Inferior parietal cortex (tissue), 1 donor: Measurements from ENCODE around the gene CLCNKB.
"Not testable (repeated sequence)": the region's sequence is repeated elsewhere in the genome, so short reads cannot be mapped to it uniquely, and the experiment has no call there.

Experiments
- DNase-seq: peaks from one replicate; pipeline ENCODE4 v3.0.0-alpha.2; 2016; ENCODE audit errors: extremely low spot score

CLCNKB gene

DNA sequence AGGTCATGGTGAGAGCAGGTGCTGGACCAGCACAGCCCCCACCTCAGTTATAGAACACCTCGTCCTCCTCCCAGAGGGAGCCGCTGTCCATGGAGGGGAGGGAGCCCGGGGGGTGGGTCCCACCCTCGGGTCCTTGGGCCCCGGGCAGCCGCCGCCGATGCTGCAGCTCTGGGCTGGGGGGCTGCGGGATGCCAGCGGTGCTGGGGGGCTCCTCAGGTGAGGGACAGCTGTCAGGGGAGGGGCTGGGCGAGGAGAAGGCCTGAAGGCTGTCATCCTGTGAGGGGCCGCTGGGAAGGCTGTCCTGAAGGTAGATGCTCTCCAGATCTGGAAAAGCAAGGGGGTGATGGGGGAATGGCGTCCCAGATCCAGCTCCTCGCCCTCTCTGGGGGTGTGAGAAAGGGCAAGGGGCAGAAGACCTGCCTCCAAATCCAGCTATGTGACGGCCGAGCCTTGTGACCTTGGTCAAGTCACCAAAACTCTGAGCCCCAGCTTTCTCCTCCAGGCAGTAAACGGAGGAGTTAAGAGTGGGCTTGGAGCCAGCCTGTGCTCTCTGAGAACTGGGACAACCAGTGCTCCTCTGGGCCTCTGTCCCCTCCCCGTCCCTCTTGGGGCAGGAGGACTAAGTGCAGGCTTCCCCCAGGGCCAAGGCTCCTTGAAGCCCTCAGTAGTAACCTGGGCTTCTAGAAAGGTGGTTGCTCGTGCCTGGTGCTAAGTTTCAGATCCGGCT, 15.0 kb downstream of the CLCNKB start:
- not testable (repeated sequence) for DNase-seq

DNA sequence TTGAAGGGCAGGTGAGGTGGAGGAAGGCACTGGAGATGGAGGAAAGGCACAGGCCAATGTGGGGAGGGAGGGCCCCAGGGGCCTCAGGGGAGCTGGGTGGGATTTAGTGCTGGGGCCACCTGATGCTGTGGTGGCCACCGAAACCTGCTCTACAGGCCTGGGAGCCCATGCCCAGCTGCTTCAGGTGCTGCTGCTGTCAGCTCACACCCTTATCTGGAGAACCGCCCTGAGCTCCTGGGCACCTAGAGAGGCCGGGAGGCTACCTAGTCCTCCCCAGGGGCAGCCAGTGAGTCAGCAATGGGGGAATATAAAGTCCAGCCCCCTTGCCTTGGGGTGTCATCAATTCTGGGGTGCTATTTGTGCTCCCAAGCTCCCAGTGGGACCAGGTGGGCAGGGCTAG, 17.7 kb downstream of the CLCNKB start:
- DNase-seq: no peak

DNA sequence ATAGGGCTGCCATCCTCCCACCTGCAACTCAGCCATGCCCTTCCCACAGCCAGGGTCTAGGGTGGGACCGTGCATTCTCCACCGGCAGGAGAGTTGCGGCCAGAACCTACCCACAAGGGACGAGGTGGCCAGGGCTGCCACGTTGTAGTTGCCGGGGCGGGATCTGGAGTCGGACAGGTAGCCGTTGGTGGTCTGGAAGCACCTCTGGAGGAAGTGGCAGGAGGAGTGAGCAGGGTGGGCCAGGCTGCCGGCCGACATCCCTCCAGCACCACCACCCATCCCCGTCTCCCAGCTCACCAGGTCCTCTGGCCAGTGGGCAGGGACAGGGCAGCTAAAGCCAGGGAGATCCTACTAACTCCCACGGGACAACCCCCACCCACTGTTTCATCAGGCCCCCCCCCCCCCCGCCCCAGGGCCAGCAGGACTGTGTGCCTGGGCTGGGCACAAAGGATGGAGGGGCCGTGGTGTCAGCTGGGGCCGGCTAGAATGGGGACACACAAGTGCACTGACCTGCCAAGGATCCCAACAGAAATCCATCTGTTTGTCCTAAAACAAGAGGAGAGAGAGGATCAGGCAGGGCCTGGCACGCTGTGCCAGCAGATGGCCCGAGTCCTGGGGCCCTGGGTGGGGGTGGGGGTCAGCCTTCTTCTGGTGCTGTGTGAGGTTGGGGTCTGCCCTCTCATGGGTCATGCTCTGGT, 18.6 kb downstream of the CLCNKB start:
- DNase-seq: not testable (repeated sequence)

DNA sequence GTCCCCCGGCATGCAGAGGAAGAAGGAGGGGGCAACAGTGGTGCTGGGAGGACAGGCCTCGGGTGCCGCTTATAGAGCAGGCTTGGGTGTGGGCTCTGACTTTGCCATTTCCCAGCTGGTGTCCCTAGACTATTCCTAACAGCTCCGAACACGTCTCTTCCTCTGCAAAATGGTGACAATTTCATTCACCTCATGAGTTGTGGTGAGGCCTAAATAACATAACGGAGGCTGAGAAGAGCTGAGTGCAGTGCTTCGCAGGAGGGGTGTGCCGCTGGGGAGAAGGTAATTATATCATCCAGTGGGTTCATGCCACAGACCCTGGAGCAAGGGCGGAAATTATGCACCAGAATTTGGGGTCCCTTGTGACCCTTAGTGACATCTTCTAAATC, 19.1 kb downstream of the CLCNKB start:
- not testable (repeated sequence) for DNase-seq

DNA sequence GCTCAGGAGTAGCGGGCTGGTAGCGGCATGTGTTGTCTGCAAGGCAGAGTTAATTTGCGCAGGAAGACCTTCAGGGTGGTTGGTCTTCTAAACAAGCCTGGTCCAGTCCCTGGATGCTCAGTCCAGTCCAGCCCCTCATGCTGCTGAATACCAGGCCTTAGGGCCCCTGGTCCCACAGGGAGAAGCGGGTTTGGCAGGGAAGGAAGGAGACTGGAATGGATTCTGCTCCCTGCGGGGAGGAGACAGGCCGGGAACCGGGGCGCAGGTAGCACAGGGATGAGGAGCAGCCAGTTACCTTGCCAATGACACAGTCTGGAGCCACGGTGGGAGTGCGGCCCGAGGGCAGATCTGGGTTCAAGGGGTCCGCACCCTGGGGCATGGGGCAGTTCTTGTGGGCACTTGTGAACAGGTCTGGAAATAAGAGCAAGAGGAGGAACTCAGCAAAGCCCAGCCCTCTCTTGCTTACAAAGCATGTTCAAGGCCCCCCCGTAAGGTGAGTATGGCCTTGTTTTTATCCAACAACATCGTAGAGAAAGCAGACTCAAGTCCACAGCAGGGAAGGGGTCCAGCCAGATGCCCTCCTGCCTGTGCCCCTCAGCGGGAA, 19.7 kb downstream of the CLCNKB start:
- no peak for DNase-seq

DNA sequence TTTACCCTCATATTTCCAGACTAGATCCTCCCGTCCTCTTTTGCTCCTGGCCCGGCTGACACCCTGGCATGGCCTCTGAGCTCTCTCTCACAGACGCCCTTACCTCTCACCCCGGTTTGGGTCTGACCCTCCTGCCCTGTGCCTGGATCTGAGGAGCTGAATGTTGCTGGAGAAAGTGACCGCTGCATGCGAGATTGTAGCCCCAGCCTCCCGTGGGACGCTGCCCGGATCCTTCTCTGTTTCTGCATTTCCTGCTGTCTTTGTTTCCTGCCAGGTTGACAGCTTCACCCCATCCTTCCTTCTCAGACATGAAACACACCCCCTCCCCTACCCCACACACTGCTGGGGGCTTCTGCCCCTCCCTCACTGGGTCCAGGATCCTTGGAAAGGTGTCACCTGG, 20.3 kb downstream of the CLCNKB start:
- DNase-seq: no peak

DNA sequence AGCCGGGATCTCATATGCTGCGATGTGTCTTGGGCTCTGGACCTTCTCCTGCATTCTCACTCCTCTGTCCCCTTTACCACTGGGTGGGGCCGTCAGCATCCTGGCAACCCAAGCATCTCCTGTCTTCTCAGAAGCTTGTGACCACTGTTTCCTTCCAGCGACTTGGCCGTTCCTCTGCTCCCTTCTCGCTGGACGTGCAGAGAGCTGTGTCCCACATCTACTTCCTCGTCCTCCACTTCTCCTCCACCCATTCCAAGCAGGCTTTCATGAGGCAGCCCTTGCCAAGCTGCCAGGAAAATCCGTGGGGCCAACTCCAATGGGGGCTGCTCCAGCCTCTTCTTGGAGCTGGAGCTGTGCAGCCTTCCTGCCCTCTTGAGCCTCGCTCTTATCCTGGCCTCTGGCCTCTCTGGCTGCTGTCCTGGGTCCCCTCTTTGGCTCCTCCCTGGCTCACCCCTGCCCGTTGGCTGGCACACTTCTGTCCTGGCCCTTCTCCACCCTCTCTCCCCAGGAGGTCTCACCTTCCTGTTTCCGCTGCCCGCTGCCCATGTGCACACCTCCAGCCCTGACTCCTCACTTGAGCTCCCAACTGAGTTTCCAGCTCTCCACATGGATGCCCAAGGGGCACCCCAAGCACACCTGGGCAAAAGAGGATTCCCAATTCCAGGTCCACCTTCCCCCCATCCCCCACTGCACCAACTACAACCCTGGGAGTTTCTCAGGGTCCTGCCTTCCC, 21.1 kb downstream of the CLCNKB start:
- DNase-seq: no peak

DNA sequence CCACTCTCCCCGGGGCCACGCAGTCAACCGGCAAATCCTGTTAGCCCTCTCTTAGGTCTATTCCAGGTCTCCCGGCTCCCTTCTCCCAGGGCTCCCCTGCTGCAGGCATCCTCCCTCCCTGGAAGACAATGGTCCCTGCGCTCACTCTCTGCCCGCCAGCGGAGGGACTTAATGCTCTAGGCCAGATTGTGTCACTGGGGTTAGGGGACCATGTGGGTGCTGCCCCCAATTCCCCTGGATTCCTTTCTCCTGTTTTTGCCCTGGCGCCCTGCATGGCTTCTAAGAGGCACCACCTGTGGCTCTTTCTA, 21.6 kb downstream of the CLCNKB start:
- no peak for DNase-seq

DNA sequence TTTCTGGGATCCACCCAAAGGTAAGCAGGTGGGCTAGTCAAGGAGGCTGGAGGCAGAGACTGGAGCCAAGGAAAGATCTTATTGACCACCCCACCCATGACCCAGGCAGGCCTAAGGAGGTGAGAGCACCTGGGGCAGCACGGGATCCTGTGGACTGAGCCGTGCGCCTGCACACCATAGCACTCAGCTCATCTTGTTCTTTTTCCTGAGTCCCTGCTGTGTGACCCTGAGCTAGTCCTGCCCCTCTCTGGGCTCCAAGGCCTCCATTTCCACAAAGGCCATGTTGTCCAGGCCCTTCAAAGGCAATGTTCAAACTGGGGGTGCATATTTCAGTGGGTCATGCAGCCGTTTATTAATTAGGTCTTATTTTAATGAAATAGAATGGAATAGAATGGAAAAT, 22.7 kb downstream of the CLCNKB start:
- DNase-seq: no peak

DNA sequence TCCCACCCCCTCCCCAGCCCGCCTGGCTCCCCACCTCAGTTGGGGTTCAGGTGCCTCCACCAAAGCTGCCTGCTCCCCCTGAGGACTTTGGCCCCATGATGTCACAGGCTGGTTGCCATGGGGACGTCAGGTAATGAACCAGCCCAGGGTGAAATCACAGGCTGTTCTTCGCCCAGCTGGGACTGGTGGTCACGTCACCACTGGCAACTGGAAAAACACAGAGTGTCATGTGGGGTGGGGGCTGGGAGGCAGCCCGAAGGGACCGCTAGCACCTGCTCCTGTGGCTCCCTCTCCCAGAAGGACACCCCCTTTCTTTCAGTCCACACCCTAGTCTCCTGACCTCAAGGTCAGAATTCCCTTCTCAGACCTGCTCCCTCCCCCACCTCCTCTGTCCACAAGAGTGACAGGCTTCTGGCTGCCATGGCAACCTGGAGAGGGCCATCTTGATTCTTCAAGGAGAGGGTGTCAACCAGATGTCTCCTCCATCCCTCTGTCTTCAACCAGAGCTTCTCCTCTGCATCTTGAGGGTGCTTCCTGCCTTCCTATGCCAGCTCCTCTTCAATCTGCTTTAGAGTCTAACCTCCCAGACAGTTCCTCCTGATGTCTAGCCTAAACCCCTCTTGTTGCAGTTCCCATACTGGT, 23.7 kb downstream of the CLCNKB start:
- DNase-seq: no peak

DNA sequence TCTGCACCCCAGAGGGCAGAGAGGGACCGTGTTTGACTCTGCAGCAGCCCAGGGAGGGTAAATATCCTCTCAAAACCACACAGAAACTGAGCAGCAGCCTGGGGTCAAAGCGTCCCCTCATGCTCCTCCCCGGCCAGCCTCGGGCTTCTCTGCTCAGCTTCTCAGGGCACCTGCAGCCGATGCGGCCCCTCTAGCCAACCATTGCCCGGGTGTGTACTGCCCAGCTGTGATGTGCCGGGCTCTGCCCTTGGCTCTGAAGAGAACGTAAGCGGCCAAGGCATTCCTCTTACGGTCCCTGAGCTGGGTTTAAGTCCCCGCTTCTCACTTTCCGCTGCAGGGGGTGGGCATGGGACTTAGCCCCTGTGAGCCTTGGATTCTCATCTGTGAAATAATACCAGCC, 24.4 kb downstream of the CLCNKB start:
- no peak for DNase-seq

DNA sequence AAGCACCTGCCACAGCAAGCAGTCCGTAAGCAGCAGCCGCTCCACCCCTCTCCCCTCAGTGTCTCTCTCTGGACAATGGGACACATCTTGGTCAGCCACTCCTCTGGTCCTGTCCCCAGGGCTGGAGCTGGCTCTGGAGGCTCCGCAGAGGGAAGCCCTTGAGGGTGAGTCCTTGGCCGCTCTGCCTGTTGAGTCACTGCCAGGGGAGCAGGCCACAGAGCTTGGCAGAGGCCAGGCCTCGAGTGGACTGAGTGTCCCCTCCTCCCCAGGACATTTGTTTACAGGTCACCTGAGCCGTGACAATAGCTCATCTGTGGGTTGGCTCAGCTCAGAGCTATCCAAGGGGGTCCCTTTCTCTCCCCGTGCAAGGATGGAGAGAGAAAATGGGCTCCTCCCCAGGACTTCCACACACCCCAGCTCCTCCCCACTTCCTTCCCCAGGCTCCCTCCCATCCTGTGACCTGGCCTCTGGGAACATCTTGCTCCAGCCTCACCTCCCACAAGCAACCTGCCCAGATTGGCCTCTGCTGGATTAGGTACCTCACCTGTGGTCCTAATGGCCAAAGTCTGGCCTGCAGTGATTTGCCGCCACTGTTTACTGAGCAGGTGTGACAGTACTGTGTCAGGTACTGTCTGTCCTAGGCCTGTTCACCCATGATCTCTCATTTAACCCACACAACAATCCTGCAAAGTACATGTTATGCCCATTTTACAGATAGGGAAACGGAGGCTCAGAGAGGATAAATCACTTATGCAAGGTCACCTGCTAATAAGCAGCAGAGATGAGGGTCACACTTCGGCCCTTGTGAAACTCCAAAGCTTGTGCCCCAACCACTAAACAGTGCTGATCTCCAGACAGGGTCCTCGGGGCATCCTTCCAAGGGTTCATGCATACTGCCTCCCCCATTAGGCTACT, 25.0 kb downstream of the CLCNKB start:
- no peak for DNase-seq

DNA sequence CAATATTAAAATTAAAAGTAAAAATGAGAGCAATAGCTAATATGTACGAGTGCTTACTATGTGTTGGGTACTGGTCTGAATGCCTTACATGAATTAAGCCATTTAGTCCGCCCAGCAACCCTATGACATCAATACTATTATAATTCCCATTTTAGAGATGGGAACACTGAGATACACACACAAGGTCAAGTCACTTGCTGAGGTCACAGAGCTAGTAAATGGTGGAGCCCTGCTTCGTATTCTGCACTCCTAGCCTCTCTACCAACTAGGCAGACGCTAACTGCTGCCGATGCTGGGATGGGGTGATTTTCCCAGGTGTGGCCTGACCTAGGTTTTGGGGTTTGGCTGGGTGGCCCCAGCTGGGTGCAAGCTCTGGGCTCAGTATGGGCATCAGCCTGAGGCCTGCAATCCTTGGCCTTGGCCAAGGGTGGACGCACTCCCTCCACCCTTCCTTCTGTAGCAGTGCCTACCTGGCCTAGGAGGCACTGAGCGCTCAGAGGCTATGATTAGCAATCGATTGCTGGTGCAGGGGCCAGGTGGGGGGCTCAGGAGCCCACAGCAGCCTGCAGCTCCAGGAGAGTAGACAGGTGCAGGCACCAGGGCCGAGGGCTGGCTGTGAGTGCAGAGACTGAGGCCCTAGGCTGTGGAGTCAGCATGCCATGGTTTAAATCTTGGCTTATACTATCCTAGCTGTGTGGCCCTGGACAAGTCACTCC, 27.2 kb downstream of the CLCNKB start:
- no peak for DNase-seq

DNA sequence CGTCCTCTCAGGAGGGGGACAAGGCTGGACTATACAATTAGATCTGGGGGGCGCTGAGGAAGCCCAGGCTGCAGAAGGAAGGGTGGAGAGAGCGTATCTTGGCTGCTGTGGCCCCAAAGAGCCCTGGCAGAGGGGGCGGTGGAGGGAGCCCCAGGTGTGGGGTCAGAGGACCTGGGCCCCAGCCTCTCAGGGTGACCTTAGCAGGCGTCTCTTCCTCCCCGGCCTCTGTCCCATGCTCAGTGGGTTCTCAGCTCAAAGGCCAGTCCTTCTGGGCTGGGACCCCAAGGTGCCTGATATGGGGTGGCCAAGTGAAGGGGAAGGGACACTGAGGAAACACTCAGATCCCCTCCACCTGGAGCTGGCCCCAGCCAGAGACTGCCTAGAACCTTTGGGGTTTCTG, 28.0 kb downstream of the CLCNKB start:
- DNase-seq: no peak

DNA sequence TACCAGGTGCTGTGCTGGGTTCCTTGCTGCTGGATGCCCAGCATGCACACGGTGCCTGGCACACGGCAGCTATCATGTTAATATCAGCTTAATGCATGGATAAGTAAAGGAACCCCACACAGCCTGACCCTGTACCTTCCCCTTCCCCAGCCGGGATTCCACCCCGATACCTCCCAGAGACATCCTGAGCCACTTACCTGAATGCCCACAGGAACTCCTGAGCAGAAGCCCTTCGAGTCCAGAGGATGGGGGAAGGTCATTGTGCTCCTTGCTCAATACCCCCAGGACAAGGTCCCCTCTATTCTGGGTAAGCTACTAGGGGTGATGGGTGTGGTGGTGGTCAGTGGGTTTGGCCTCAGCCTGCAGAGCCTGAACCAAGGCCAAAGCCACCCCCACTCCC, 28.5 kb downstream of the CLCNKB start:
- no peak for DNase-seq

DNA sequence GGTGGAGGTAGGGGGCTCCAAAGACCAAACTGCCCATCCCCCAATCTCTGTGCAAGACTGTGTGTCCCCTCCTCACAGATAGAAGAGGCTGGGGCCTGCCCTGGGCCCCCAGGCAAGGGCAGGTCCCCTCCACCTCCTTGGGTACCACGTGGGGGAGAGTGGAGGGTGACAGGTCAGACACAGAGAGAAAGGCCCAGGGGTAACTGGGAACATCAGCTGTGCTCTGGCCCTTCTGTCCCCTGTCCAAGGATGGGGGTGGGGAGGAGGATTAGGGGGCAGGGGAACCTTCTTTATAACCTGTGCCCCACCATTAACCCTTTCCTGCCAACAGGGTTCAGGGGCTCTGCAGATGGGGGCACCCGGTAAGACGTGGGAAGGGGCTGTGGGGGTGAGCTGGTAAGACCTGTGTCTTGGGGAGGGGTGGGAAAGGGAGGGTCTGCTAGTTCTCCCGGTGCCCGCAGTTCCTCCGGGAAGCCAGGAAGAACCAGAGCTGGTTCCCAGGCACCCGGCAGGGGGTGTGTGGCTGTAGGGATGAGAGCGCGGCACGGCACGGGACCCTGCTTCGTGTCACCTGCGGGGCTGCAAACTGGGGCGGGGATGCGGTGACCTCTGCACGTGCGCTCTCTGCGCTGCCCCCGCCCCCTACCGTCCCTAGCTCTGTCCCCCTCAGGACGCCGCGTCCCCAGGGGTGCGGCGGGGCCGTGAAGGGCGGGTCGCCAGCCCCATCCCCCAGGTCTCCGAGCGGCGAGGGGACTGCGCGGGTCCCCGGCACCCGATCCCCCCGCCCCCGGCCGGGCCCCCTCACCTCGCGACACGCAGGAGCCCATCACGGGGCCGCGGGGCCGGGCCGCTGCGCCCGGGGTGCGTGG, 29.3 kb downstream of the CLCNKB start:
- no peak for DNase-seq

DNA sequence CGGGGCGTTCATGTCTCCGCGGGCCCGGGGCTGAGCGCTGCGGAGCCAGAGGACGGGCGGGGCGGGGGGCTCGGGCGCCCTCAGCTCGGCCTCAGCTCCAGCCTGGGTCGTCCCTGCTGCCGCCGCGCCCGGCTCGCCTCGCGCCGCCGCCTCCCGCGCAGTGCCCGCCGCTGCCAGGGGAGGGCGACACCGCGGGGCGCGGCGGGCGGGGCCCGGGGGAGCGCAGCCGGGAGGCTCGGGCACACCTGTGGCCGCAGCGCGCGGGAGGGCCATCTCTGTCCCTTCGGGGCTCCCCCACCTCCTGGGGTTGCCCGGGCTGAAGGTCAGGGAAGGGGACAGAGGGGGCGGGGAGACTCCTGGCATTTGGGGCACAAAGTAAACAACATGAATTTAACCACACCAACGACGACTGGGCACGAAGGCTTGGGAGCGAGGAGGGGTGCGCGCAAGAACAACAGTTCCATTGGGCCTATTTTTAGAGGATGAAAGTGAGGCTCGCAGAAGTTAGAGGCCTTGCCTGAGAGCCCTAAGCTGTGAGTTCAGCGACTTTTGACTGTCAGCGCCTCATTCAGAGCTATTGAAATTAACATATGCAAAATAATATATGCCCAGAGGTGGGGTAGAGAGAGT, 30.0 kb downstream of the CLCNKB start, which contains the start of gene FAM131C:
Gene FAM131C, minus strand, starts transcription at position 162 of the 630 bp plus-strand sequence. CDS start 209 bp downstream, outside the sequence.
- DNase-seq: no peak

DNA sequence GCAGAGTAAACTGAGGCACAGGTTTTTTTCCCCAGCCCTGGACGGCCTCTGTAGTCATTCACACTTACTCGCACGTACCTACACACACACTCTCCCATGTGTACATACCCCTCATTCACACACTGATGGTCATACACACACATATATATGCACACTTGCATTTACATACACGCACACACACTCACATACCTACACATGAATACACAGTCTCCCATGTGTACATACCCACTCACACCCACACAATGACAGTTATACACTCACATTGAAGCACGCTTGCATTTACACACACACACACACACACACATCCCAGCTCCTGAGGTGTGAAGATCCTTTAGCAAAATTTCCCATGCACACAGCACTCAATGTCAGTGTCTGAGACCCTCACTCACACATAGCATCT, 30.6 kb downstream of the CLCNKB start:
- DNase-seq: no peak
